NOMO-1 (cell line): ENCODE measurements around the gene CIDEB.
"Not testable (repeated sequence)": the region's sequence is repeated elsewhere in the genome, so short reads cannot be mapped to it uniquely, and the experiment has no call there.

Experiments used
- DNase-seq, 2 experiments: peaks; one replicate each; lab custom pipeline; 2025; ENCODE audit not compliant: unreplicated experiment in 2 of 2; lab: John Stamatoyannopoulos, UW

CIDEB gene

DNA sequence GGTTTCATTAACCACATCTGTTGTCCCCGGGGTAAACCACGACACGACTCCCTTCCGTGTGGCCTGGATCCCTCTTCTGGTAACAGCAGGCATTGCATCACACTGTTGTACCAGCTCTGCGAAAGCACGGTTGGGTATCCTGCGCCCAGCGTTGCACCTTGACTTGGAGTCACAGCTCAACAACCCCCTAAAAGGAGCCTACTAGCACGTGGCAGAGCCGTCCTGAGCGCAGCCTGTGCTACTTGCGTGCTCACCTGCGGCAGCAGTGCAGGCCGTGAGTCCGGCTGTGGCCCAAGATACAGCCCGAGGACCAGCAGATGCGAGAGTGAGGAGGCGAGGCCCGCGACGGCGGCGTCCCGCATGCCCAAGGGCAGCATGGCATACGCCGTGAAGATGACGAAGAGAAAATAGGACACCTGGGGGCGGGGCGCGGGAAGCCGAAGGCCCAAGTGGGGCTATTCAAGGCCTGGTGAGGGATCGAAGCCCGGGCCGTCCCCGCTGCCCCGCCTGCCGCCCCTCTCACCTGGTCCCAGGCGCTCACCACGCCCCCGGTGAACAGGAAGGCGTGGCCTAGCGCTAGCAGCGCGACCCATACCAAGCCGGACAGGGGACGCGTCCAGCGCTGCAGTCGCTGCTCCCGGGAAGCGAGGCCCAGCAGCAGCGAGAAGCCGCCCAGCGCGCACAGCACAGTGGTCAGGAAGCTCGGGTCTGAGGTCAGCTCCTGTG, 24.7 kb upstream of the CIDEB start:
- peak; percentile 39 to 76 for DNase-seq

GRCh38 chr14:24331731-24332267, 24.0 kb upstream of the CIDEB start:
- DNase-seq: no peak

- no peak for DNase-seq
These were observed 23.3 kb upstream of the CIDEB start for GRCh38 chr14:24330973-24331674.

DNA sequence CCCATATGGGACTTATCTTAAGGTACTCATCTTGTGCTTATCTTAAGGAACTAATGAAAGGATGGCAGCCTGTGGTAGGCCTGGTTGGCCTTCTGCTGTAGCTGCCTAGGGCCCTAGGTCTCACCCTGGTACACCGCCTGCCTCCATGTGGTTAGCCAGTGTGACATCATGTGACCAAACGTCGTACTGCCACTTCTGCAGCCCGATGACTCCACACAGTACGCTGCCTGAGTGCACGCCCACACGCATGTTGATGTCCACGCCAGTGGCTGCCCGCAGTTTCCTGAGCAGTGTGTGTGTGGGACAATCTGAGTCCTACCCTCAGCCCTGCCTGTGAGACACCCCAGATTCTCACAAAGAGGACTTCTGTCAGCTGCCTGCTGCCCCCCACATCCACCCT, 22.0 kb upstream of the CIDEB start:
- peak; percentile 35 to 56 for DNase-seq

GRCh38 chr14:24329073-24329663, 21.4 kb upstream of the CIDEB start:
- DNase-seq: no peak

GRCh38 chr14:24327914-24328313, 20.1 kb upstream of the CIDEB start:
- not testable (repeated sequence) for DNase-seq

DNA sequence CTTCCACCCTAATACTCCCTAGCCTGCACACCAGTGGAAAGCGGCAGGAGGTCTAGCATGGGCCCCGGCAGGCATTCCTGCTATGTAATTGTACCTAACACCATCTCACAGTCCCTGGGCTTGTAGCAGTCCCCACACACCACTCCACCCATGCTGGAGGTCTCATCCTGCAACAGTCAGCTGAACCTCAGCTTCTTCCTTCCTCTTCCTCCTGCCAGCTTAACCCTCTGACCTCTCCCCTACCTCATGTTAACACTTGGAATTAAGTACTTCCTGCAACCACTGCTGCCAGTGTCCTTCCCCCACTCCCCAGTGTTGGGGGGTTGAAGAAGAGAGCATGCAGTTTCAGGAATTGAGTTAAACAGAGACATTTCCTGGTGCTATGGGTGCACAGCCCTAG, 19.5 kb upstream of the CIDEB start:
- DNase-seq: peak; percentile 25 to 37

DNA sequence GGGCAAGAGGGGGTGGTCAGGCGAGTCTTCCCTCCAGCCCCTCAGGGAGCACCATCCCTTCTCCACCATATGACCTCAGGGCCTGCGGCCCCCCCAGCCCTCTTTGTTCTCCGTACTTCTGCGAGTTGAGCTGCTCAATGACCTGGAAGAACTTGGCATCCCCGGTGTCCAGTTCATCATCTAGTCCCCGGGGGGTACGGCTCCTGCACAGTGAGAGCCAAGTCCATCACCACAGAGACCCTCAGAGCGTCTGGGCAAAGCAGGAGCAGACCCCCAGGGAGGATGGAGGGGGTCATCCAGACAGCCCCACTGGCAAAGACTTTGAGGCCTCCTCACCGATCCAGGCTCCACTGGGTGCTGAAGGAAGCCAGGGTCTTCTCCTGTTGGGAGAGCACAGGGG, 18.2 kb upstream of the CIDEB start:
- DNase-seq: no peak

DNA sequence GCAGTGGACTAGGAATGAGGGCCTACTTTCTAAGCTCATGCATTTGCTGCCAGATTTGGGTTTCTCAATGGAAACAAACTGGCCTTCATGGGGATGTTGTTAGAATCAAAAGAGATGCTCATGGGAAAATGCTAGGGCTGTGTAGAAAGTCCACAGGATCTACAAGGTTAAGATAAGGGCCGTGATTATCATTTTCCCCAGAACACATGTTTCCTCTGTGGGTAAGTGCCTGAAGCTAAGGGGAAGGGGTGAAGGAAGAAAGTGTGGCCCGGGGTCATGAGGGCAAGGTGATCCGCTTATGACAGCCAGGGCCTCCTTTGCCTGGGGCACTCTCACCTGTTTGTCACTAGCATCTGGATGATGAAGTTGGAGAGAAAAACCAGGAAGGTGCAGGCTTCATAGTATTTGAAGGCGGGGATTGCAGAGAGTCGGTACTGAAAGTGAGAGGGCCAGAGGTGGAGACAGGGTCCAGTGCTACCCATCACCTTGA, 17.3 kb upstream of the CIDEB start:
- no peak for DNase-seq

DNA sequence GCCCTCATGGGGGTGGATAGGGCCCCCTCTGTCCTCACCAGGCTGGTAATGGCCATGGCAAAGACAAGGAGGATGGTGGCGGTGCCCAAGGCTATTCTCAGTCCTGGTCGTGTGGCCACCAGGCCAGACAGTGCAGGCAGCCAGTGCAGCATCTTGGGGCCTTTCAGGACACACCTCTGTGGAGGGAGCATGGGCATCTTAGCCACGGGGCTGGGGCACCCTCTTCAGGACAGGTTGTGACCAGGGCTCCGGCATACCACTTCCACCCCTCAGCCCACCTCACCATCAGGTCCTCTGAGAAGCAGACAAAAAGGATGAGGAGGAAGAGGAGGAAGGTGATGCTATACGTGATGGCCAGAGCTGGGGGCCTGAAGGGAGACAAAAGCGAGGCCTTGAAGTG, 16.2 kb upstream of the CIDEB start:
- no peak for DNase-seq

- no peak for DNase-seq
These were observed 15.6 kb upstream of the CIDEB start for GRCh38 chr14:24323341-24323740.

DNA sequence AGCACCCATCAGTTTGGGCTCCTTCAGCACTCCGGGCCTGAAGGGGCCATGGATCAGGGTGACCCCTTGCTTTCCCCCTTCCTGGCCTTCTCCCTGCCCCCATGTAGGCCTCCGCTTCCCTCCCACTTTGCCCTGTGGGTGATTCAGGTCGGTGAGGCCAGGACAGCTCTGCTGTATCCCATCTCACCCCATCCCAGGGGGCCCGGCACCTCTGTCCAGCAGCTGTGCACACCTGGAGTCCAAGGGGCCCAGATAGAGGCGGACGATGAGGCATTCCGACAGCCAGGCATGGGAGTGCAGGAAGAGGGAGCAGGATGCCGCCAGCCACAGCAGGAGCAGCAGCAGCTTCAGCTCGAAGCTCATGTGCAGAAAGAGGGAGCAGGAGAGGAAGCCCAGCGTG, 14.9 kb upstream of the CIDEB start:
- no peak for DNase-seq

DNA sequence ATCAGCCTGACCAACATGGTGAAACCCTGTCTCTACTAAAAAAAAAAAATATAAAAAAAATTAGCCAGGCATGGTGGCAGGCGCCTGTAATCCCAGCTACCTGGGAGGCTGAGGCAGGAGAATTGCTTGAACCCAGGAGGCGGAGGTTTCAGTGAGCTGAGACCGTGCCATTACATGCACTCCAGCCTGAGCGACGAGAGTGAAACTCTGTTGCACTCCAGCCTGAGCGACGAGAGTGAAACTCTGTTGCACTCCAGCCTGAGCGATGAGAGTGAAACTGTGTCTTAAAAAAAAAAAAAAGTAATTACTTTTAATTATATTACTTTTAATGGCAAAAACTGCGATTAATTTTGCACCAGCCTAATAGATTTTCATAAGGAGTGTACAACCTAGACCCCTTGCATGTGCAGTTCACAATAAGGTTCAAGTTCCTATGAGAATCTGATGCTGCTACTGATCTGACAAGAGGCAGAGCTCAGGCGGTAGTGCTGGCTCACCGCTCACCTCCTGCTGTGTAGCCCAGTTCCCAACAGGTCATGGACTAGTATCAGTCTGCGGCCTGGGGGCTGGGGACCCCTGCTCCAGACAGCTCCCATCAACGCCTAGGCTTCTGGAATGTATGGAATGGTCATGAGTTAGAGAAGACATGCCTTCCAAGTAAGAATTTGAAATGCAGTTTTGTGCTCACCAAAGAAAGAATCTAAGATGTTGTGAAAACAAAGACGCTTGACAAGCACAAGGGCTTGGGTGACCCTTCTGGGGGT, 13.6 kb upstream of the CIDEB start:
- DNase-seq: no peak

GRCh38 chr14:24317141-24317928, 9.6 kb upstream of the CIDEB start:
- DNase-seq: no peak

DNA sequence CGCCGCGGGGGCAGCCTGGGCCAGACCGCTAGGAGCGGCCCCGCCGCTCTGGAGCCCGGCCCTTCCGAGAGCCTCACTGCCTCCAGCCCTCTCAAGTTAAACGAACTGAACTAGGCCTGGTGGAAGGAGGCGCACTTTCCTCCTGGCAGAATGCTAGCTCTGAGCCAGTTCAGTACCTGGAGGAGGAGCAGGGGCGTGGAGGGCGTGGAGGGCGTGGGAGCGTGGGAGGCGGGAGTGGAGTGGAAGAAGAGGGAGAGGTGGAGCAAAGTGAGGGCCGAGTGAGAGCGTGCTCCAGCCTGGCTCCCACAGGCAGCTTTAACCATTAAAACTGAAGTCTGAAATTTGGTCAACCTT, 8.8 kb upstream of the CIDEB start:
- DNase-seq: no peak

GRCh38 chr14:24315807-24316596, 8.2 kb upstream of the CIDEB start:
- DNase-seq: no peak

GRCh38 chr14:24315243-24315806, 7.5 kb upstream of the CIDEB start:
- no peak for DNase-seq

GRCh38 chr14:24314377-24315193, 6.8 kb upstream of the CIDEB start:
- DNase-seq: no peak
